H1 (cell line): ENCODE data around the gene CD300LB. TPM values are rescaled to one million over a fixed set of nuclear protein-coding genes. Genes with fewer than 3 reads are reported as not detected.

Source experiments
- CTCF ChIA-PET: fragments of 300-600 bp; sonication (Branson Sonifier 250); formaldehyde crosslinking; loops from one replicate; lab custom pipeline; 2021; ENCODE audit not compliant: partially characterized antibody; lab: Charles Lee
- POLR2A ChIA-PET: fragments of 300-600 bp; sonication (Branson Sonifier 250); formaldehyde crosslinking; loops from one replicate; lab custom pipeline; 2021; ENCODE audit warnings: inconsistent platforms; ENCODE audit not compliant: partially characterized antibody; lab: Charles Lee
- DNase-seq, 2 experiments: peaks; one replicate each; pipeline versions ENCODE4 v3.0.0 to v3.0.0-alpha.2; 2010 to 2022; ENCODE audit warnings: low spot score in 2 of 2, low read depth in 1 of 2, mixed read lengths in 1 of 2
- FAIRE-seq: peaks from 2 replicates; lab custom pipeline; 2011; peaks lifted over from hg19 to GRCh38; lab: Jason Lieb, UNC
- H2AFZ ChIP-seq: 2 replicates; pipeline ENCODE4 v1.8.1; 2012; ENCODE audit warnings: low read length, inconsistent platforms
- H2AK5ac ChIP-seq: 2 replicates; pipeline ENCODE4 v1.6.1; 2013; ENCODE audit warnings: low read depth, low read length
- H2BK120ac ChIP-seq: replicated peaks from 2 replicates; pipeline ENCODE3; 2013; ENCODE audit warnings: low read depth, low read length, inconsistent platforms
- H2BK12ac ChIP-seq: 2 replicates; pipeline ENCODE4 v1.6.1; 2013; ENCODE audit warnings: low read depth, low read length
- H2BK15ac ChIP-seq: 2 replicates; pipeline ENCODE4 v1.6.1; 2013; ENCODE audit warnings: low read length
- H2BK20ac ChIP-seq: 2 replicates; pipeline ENCODE4 v1.6.1; 2013; ENCODE audit warnings: low read length
- H2BK5ac ChIP-seq: 2 replicates; pipeline ENCODE4 v1.6.1; 2013; ENCODE audit warnings: low read depth, low read length
- H3K14ac ChIP-seq: 2 replicates; pipeline ENCODE4 v1.6.1; 2013; ENCODE audit warnings: inconsistent platforms; ENCODE audit not compliant: insufficient read length
- H3K18ac ChIP-seq: 2 replicates; pipeline ENCODE4 v1.6.1; 2013; ENCODE audit warnings: low read length; ENCODE audit errors: extremely low read depth
- H3K23ac ChIP-seq: 2 replicates; pipeline ENCODE4 v1.6.1; 2013; ENCODE audit warnings: inconsistent platforms; ENCODE audit not compliant: insufficient read length
- H3K23me2 ChIP-seq: 2 replicates; pipeline ENCODE4 v1.6.1; 2013; ENCODE audit warnings: low read depth, low read length
- H3K27ac ChIP-seq: 2 replicates; pipeline ENCODE4 v1.6.1; 2011; ENCODE audit warnings: low read depth, low read length, inconsistent platforms
- H3K27me3 ChIP-seq, 4 experiments: replicated peaks in 1 of 4; 1 replicate in 1 of 4; 2 replicates in 3 of 4; pipeline versions ENCODE4 v1.6.1 to v1.8.1; 2011 to 2013; ENCODE audit warnings: low read length in 3 of 4, mild to moderate bottlenecking in 3 of 4, inconsistent platforms in 2 of 4, mixed read lengths in 2 of 4, moderate library complexity in 1 of 4; ENCODE audit not compliant: control insufficient read depth in 3 of 4, insufficient read depth in 3 of 4; ENCODE audit errors: extremely low read depth in 1 of 4
- H3K36me3 ChIP-seq, 4 experiments: 2 replicates each; pipeline versions ENCODE4 v1.6.1 to v1.8.1; 2011 to 2013; ENCODE audit warnings: mild to moderate bottlenecking in 4 of 4, low read length in 3 of 4, moderate library complexity in 2 of 4, control low read depth in 1 of 4, inconsistent platforms in 1 of 4; ENCODE audit not compliant: insufficient read depth in 4 of 4, control insufficient read depth in 2 of 4
- H3K4ac ChIP-seq: replicated peaks from 2 replicates; pipeline ENCODE3; 2013; ENCODE audit warnings: low read length, low read depth, mixed read lengths, inconsistent platforms; ENCODE audit not compliant: insufficient read length
- H3K4me1 ChIP-seq, 4 experiments: replicated peaks in 1 of 4; 1 replicate in 1 of 4; 2 replicates in 3 of 4; pipeline versions ENCODE4 v1.6.1 to v1.8.1; 2011 to 2013; ENCODE audit warnings: low read length in 3 of 4, inconsistent platforms in 2 of 4, mixed read lengths in 1 of 4; ENCODE audit not compliant: insufficient read depth in 4 of 4, control insufficient read depth in 3 of 4
- H3K4me2 ChIP-seq, 2 experiments: 2 replicates each; pipeline versions ENCODE4 v1.6.1 to v1.8.1; 2011 to 2013; ENCODE audit warnings: low read depth in 2 of 2, low read length in 2 of 2, control low read depth in 1 of 2, inconsistent platforms in 1 of 2, mild to moderate bottlenecking in 1 of 2; ENCODE audit not compliant: insufficient read depth in 1 of 2
- H3K4me3 ChIP-seq, 4 experiments: fragments of 200-600, 300-600 bp in 1 of 4; sonication (generic), shearing (Covaris generic), sonication (Bioruptor Twin) in 1 of 4; 2 replicates each; pipeline versions ENCODE4 v1.5.1 to v1.8.1; 2011 to 2016; ENCODE audit warnings: low read length in 4 of 4, low read depth in 3 of 4, control low read depth in 2 of 4, inconsistent platforms in 2 of 4, mild to moderate bottlenecking in 2 of 4, mixed read lengths in 1 of 4, moderate library complexity in 1 of 4; ENCODE audit not compliant: insufficient read depth in 2 of 4; ENCODE audit errors: extremely low read depth in 1 of 4
- H3K56ac ChIP-seq: replicated peaks from 2 replicates; pipeline ENCODE3; 2013; ENCODE audit warnings: low read depth, mild to moderate bottlenecking, mixed read lengths, low read length, inconsistent platforms; ENCODE audit not compliant: insufficient read length
- H3K79me1 ChIP-seq: 2 replicates; pipeline ENCODE4 v1.6.1; 2013; ENCODE audit warnings: low read depth, low read length, control low read depth
- H3K79me2 ChIP-seq, 2 experiments: 2 replicates each; pipeline versions ENCODE4 v1.6.1 to v1.8.1; 2012 to 2013; ENCODE audit warnings: low read length in 2 of 2, mild to moderate bottlenecking in 2 of 2, inconsistent platforms in 1 of 2; ENCODE audit not compliant: insufficient read depth in 2 of 2, control insufficient read depth in 1 of 2
- H3K9ac ChIP-seq, 4 experiments: replicated peaks in 1 of 4; 1 replicate in 1 of 4; 2 replicates in 3 of 4; pipeline versions ENCODE4 v1.6.1 to v1.8.1; 2011 to 2013; ENCODE audit warnings: low read depth in 3 of 4, low read length in 3 of 4, control low read depth in 2 of 4, mild to moderate bottlenecking in 2 of 4, moderate library complexity in 2 of 4, inconsistent platforms in 1 of 4; ENCODE audit errors: extremely low read depth in 1 of 4
- H3K9me3 ChIP-seq, 2 experiments: 2 replicates each; pipeline versions ENCODE4 v1.6.1 to v1.8.1; 2012 to 2013; ENCODE audit warnings: mild to moderate bottlenecking in 2 of 2, moderate library complexity in 2 of 2, control low read depth in 1 of 2, inconsistent platforms in 1 of 2, low read depth in 1 of 2, low read length in 1 of 2, mixed read lengths in 1 of 2; ENCODE audit not compliant: insufficient read depth in 2 of 2
- H4K20me1 ChIP-seq, 2 experiments: replicated peaks in 1 of 2; 2 replicates each; pipeline versions ENCODE3 to v1.8.1; 2011 to 2013; ENCODE audit warnings: inconsistent platforms in 2 of 2, low read length in 2 of 2, mild to moderate bottlenecking in 1 of 2; ENCODE audit not compliant: insufficient read depth in 2 of 2, control insufficient read depth in 1 of 2
- H4K5ac ChIP-seq: 2 replicates; pipeline ENCODE4 v1.6.1; 2013; ENCODE audit warnings: low read length, low read depth, mixed read lengths, inconsistent platforms; ENCODE audit not compliant: insufficient read length
- H4K8ac ChIP-seq: 2 replicates; pipeline ENCODE4 v1.8.0; 2013; ENCODE audit warnings: mild to moderate bottlenecking, moderate library complexity, low read length, inconsistent platforms; ENCODE audit not compliant: insufficient read depth; ENCODE audit errors: extremely low read depth
- H4K91ac ChIP-seq: replicated peaks from 2 replicates; pipeline ENCODE3; 2013; ENCODE audit warnings: low read length, mixed read lengths, inconsistent platforms; ENCODE audit not compliant: insufficient read length
- ASH2L ChIP-seq: fragments of 200-600, 300-600 bp; sonication (generic); IDR thresholded peaks from one replicate; pipeline ENCODE4 v1.7.1; 2017; ENCODE audit warnings: low read length
- BACH1 ChIP-seq: IDR thresholded peaks from 2 replicates; pipeline ENCODE4 v1.6.1; 2012; ENCODE audit warnings: low read length, improper control_type of control experiment
- CBX8 ChIP-seq: fragments of 300-800, 300-1000 bp; sonication (generic); IDR thresholded peaks from 2 replicates; pipeline ENCODE4 v1.7.1; 2016; ENCODE audit warnings: low read depth, low read length, borderline replicate concordance
- CREB1 ChIP-seq: IDR thresholded peaks from 2 replicates; pipeline ENCODE4 v1.6.1; 2012; ENCODE audit warnings: inconsistent platforms
- CTBP2 ChIP-seq: IDR thresholded peaks from 2 replicates; pipeline ENCODE4 v1.7.0; 2011; ENCODE audit warnings: borderline replicate concordance, mild to moderate bottlenecking, moderate library complexity, mixed read lengths, low read length; ENCODE audit not compliant: insufficient read depth, insufficient read length
- EP300 ChIP-seq, 2 experiments: IDR thresholded peaks; 1 replicate in 1 of 2; 2 replicates in 1 of 2; pipeline ENCODE4 v1.6.1; 2011 to 2012; ENCODE audit warnings: low read depth in 2 of 2, low read length in 2 of 2, mild to moderate bottlenecking in 2 of 2, borderline replicate concordance in 1 of 2, inconsistent platforms in 1 of 2, moderate library complexity in 1 of 2
- POU5F1 ChIP-seq: IDR thresholded peaks from 2 replicates; pipeline ENCODE4 v1.6.1; 2011; ENCODE audit warnings: low read depth, mild to moderate bottlenecking, low read length, moderate library complexity
- RAD21 ChIP-seq, 2 experiments: IDR thresholded peaks in 1 of 2; conservative IDR thresholded peaks in 1 of 2; 2 replicates each; pipeline ENCODE4 v1.6.1; 2011; ENCODE audit warnings: low read depth in 2 of 2, low read length in 2 of 2, improper control_type of control experiment in 1 of 2, inconsistent platforms in 1 of 2, mild to moderate bottlenecking in 1 of 2, moderate library complexity in 1 of 2
- SIN3A ChIP-seq, 2 experiments: IDR thresholded peaks in 1 of 2; conservative IDR thresholded peaks in 1 of 2; 2 replicates each; pipeline ENCODE4 v1.6.1; 2011 to 2012; ENCODE audit warnings: low read length in 2 of 2, improper control_type of control experiment in 1 of 2, low read depth in 1 of 2, mild to moderate bottlenecking in 1 of 2
- SIX5 ChIP-seq: IDR thresholded peaks from 2 replicates; pipeline ENCODE4 v1.6.1; 2011; ENCODE audit warnings: mild to moderate bottlenecking, low read depth, low read length
- SP1 ChIP-seq: IDR thresholded peaks from 2 replicates; pipeline ENCODE4 v1.6.1; 2011; ENCODE audit warnings: low read depth, low read length
- TBP ChIP-seq: IDR thresholded peaks from 2 replicates; pipeline ENCODE4 v1.6.1; 2011; ENCODE audit warnings: low read depth, low read length, improper control_type of control experiment
- WGBS, 2 experiments: shearing (Covaris generic) in 1 of 2; methylation state at CpG; one replicate each; pipeline versions ENCODE4 v1.1.6 to v1.1.7; 2013 to 2015; ENCODE audit warnings: low lambda C conversion rate in 2 of 2, mixed read lengths in 2 of 2, inconsistent platforms in 1 of 2, low coverage in 1 of 2, missing lambda C conversion rate in 1 of 2; ENCODE audit not compliant: insufficient replicate concordance in 2 of 2, insufficient coverage in 1 of 2, insufficient read length in 1 of 2; ENCODE audit errors: extremely low coverage in 1 of 2, missing lambda C conversion rate in 1 of 2; 5-methylcytosine and 5-hydroxymethylcytosine counted together
- polyA plus RNA-seq, 7 experiments: library from polyadenylated mRNA; depleted of rRNA in 3 of 7; stranded (reverse) in 5 of 7; unstranded in 2 of 7; fragments of >200 nt in 5 of 7; fragments of 200-250 nt in 2 of 7; gene quantifications; 1 replicate in 5 of 7; 2 replicates in 1 of 7; 4 replicates in 1 of 7; pipeline versions ENCODE4 v1.2.1 to v1.2.3, GENCODE V29; 2011 to 2013; ENCODE audit warnings: missing spikeins in 2 of 7, mixed read lengths in 2 of 7
- total RNA-seq: library from RNA; stranded (reverse); fragmentation: NEBNext Ultra II Directional; extraction: Animal tissue kit (Norgen Biotek cat#: 25700); gene quantifications from 2 replicates; pipeline ENCODE4 v1.2.1, GENCODE V29; 2021

Gene CD300LB
- total and polyA plus RNA-seq, 2 of the 8 experiments (the other 6 are each of a cell fraction or from before 2014, with no cell fraction given): not detected

GRCh38 chr17:74568106-74568873, 37.0 kb upstream of the CD300LB start:
- no peak overlapping the region for H4K8ac ChIP-seq
- no peak overlapping the region for H3K4me3 ChIP-seq
- CTCF ChIA-PET: interaction anchor here (0.6 to 4.2 kb wide), 6 partner anchors 9 to 1251 kb away, joined by 3 to 33 read pairs (median 15); no protein-coding TSS in a partner anchor
- peak overlapping the region; percentile 91; the same call in 1 of the 2 replicates for H2BK12ac ChIP-seq
- peaks cover 0 to 2% (median under 1%) of the 10 kb centered on the region in 4 experiments; a peak in 1 of 7 replicates for H3K27me3 ChIP-seq
- peak overlapping the region; percentile 87 for H4K91ac ChIP-seq
- no peaks in the 10 kb centered on the region for H3K36me3 ChIP-seq
- H3K79me1 ChIP-seq: peaks cover 7% of the 10 kb centered on the region
- peak overlapping the region; percentile 95 for H3K4ac ChIP-seq
- POLR2A ChIA-PET: interaction anchor here (0.6 kb wide), 1 partner anchor 13 kb away, joined by 3 read pairs; no protein-coding TSS in a partner anchor
- no peak overlapping the region for H3K23ac ChIP-seq
- H3K79me2 ChIP-seq: no peaks in the 10 kb centered on the region; a peak in 1 of 4 replicates
- H2AK5ac ChIP-seq: peak overlapping the region; percentile 79
- no peak overlapping the region for H3K18ac ChIP-seq
- no peak for FAIRE-seq
- H3K9ac ChIP-seq: no peak overlapping the region; a peak in 1 of 7 replicates
- H2BK20ac ChIP-seq: peak overlapping the region; percentile 52; the same call in 1 of the 2 replicates
- peak overlapping the region; percentile 73; the same call in 1 of the 2 replicates for H2BK15ac ChIP-seq
- H2BK120ac ChIP-seq: no peak overlapping the region
- H3K23me2 ChIP-seq: peaks cover 13% of the 10 kb centered on the region
- no peak overlapping the region for H3K27ac ChIP-seq
- no peak overlapping the region for H3K14ac ChIP-seq
- no peak overlapping the region for H4K5ac ChIP-seq
- no peak overlapping the region for H2AFZ ChIP-seq
- peaks cover 0 to 12% of the 10 kb centered on the region in 2 experiments for H4K20me1 ChIP-seq
- 79 to 100% methylated on average over 1 to 4 of the region's 4 CpGs for WGBS, 2 experiments
- no peak overlapping the region; a peak in 1 of 4 replicates for H3K4me2 ChIP-seq
- H2BK5ac ChIP-seq: no peak overlapping the region; the same call in 1 of the 2 replicates
- DNase-seq: no peak
- peak overlapping the region; percentile 95 for H3K56ac ChIP-seq
- peaks cover 0 to 3% (median 2%) of the 10 kb centered on the region in 4 experiments; a peak in 3 of 7 replicates for H3K4me1 ChIP-seq
- H3K9me3 ChIP-seq: no peaks in the 10 kb centered on the region
- TF ChIP-seq TBP: no peak
- no peak for TF ChIP-seq SIX5
- TF ChIP-seq CBX8: no peak
- no peak for TF ChIP-seq ASH2L
- no peak for TF ChIP-seq SP1
- no peak for TF ChIP-seq POU5F1
- TF ChIP-seq BACH1: no peak
- no peak for TF ChIP-seq EP300 (IDR thresholded peaks at IDR 0.05; ENCODE audit: borderline replicate concordance in 1 of 2, low read depth in 2 of 2, low read length in 2 of 2)
- no peak for TF ChIP-seq CREB1
- TF ChIP-seq RAD21 (IDR thresholded peaks at IDR 0.05 in 1 of 2, conservative IDR thresholded peaks at IDR 0.05 in 1 of 2; ENCODE audit: low read depth in 2 of 2, low read length in 2 of 2): no peak
- TF ChIP-seq SIN3A (conservative IDR thresholded peaks at IDR 0.05 in 1 of 2, IDR thresholded peaks at IDR 0.05 in 1 of 2; ENCODE audit: low read depth in 1 of 2, low read length in 2 of 2): no peak
- no peak for TF ChIP-seq CTBP2
